Fibroblast of skin of abdomen (primary cell): ENCODE measurements around the gene GHDC. TPM values are rescaled to one million over a fixed set of nuclear protein-coding genes. Genes with fewer than 3 reads are reported as not detected.
A peak's percentile ranks its signal among the peaks of the same experiment; 100 is the strongest.
"Not testable (repeated sequence)": the region's sequence is repeated elsewhere in the genome, so short reads cannot be mapped to it uniquely, and the experiment has no call there.

Experiments
- DNase-seq: peaks from one replicate; pipeline ENCODE4 v3.0.0-alpha.2; 2013
- polyA plus RNA-seq, 2 experiments: library from polyadenylated mRNA; unstranded; fragments of 120-200 nt; gene quantifications; one replicate each; pipeline ENCODE4 v1.2.1, GENCODE V29; 2013; ENCODE audit not compliant: insufficient read length in 2 of 2

Gene GHDC
- 7.2 TPM for polyA plus RNA-seq (2013, experiment 1 of 2; ENCODE audit: insufficient read length)
- polyA plus RNA-seq (2013, experiment 2 of 2; ENCODE audit: insufficient read length), result 7.0 TPM

- DNase-seq, result peak; percentile 68
These were observed at the start of gene GHDC for GRCh38 chr17:42193969-42194899. TSS of gene GHDC (minus strand) at chr17:42194494. CDS start at chr17:42193581, 913 bp downstream.

- DNase-seq, result no peak
These were observed 49.2 kb upstream of the GHDC start for GRCh38 chr17:42243493-42243982.

DNA sequence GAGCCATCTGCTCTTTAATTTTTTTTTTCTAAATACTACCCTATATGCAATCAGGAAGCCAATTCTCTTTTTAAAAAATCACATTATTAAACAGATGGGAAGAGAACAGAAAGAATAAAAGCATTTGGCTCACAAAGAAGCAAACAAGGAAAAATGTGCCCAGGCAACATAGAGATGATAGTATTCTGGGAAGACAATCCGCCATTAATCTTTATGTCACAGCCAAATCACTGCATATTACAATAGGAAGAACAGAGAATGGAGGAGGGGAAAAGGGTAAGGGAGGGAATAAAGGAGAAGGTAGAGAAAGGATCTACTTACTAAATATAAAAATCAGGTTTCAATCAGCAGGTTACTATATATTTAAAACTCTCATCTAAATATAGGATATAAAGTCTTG lies 47.6 kb upstream of the GHDC start:
- no peak for DNase-seq

DNA sequence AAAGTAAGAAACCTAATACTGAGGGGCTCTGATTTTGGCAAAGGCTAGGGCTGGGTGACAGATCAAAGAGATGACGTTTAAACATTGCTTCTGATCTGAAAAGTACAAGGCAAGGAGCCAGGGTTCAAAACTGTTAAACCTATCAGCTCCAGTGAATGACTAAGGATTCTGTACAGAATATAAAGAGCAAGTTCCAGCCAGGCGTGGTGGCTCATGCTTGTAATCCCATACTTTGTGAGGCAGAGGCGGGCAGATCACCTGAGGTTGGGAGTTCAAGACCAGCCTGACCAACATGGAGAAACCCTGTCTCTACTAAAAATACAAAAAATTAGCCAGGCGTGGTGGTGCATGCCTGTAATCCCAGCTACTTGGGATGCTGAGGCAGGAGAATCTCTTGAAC lies 46.6 kb upstream of the GHDC start:
- DNase-seq, result not testable (repeated sequence)

GRCh38 chr17:42240201-42240600 lies 45.9 kb upstream of the GHDC start:
- DNase-seq, result no peak

DNA sequence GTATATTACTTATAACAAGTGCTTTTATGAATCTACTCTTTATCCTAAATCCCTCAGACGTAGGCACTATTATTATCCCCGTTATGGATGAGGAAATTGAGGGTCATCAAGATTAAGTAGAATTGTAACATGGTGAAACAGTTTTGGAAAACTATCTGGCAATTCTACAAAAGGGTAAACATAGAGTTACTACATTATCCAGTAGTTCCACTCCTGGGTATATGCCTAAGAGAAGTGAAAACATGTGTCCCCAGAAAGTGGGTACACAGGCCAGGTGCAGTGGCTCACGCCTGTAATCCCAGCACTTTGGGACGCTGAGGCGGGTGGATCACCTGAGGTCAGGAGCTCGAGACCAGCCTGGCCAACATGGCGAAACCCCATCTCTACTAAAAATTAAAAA lies 45.3 kb upstream of the GHDC start:
- not testable (repeated sequence) for DNase-seq

DNA sequence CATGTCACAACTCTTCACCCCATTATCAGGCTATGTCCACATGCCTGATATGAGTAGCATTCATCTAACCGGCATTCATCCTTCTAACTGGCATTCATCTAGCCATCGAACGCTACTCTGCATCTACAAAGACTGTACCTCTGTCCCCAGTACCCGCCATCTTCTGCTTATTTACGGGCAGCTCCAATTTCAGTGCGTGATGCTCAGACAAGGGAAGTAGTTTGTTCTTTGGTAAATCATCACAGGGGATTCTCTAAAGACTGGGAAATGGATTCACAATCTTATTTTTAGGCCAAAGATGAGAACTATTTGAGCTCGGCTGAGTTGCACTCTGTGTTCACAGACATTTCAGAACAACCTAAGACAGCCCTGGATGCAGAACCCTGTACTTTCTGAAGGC lies 42.5 kb upstream of the GHDC start:
- DNase-seq, result no peak

GRCh38 chr17:42233994-42234393 lies 39.7 kb upstream of the GHDC start:
- no peak for DNase-seq

- DNase-seq, result peak; percentile 52
These were observed 38.9 kb upstream of the GHDC start for GRCh38 chr17:42233156-42233555.

DNA sequence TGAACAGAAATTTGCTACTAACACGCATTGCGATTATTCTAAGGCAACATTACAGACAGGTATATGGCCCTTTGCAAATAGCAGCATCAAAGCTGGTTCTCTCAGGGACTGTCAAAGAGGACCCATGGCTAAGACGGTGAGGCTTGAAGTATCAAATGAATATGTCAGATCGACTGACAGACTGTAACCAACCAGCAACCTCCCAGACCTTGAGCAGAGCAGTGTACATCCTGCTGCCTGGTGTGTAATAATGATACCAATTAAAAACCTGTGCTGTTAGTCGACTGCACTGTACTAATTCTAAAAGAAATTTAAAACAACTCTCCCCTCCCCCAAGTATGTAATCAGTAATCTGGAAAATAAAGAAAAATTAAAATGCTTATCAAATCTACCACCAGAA lies 35.9 kb upstream of the GHDC start:
- no peak for DNase-seq

DNA sequence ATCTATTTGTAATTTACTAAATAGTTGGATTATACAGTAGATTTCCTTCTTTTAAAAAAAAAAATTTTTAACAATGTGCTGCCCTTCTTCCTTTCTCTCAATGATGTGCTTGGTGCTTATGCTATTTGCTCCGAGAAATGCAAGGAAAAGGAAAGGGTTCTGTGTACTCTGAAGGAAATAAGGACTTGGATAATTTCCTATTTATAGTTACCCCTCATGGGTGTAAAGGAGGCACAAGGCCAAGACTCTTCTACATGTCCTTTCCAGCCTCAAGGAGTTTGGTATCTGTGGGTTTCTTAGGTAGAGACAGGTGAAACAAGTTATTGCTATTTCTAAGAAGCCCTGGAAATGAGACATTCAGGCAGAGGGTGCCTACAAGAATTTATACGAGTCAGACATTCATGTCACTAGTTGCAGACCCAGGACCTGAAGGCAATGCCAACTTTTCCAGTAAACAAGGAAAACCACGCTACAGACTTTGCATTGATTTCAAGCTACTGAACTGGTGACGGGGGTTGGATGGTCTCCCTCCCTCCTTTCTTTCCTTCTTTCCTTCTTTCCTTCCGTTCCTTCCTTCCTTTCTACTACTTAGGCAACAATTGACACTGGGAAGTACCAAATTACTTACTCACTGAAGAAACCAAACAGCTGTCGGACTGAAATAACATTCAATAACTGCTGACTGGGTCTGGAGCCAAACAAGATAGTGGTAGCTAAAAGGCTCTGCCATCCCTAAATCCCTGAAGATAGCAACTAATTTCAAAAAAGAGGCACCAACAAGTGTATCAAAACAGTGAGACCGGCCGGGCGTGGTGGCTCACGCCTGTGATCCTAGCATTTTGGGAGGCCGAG lies 33.8 kb upstream of the GHDC start:
- no peak for DNase-seq

DNA sequence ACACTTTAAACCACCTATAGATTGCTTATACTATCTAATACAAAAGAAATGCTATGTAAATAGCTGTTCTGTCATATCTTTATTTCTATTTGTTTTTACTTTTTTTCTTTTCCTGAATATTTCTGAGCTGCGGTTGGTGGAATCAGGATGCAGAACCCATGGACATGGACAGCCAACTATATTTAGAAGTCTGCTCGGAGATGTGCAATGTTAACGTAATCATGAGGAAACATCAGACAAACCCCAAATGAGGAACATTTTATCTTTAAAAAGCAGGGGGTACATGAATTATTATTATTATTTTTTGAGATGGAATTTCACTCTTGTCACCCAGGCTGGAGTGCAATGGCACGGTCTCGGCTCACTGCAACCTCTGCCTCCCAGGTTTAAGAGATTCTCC lies 31.4 kb upstream of the GHDC start:
- no peak for DNase-seq

GRCh38 chr17:42224651-42225050 lies 30.4 kb upstream of the GHDC start:
- DNase-seq, result no peak

DNA sequence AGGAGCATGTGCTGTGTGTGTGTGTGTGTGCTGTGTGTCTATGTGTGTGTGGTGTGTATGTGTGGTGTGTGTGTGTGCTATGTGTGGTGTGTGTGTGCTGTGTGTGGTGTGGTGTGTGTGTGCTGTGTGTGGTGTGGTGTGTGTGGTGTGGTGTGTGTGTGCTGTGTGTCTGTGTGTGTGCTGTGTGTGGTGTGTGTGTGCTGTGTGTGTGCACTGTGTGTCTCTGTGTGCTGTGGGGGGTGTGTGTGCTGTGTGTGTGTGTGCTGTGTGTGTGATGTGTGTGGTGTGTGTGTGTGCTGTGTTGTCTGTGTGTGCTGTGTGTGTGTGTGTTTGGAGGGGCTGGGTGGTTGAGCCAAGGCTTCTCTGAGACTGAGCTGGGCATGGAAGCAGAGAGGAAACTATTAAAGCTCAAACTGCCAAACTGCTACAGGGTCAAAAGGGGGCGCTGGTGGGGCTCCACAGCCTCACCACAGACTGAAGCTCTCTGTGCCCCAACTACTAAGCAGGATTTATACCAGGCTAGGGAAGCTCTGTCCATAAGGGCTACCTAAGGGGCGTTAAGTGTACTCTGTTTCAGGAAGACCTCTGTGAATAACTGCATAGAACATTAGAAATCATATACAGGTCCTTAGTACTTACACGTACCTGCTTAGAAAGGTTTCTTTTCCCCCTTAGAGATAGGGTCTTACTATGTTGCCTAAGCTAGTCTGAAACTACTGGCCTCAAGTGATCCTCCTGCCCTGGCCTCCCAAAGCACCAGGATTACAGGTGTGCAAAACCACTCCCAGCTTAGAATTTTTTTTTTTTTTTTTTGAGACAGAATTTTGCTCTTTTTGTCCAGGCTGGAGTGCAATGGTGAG lies 27.8 kb upstream of the GHDC start:
- DNase-seq, result peak; percentile 41

GRCh38 chr17:42219280-42219679 lies 25.0 kb upstream of the GHDC start:
- DNase-seq, result not testable (repeated sequence)

- no peak for DNase-seq
These were observed 19.9 kb upstream of the GHDC start for GRCh38 chr17:42214156-42214555.

GRCh38 chr17:42212382-42212781 lies 18.1 kb upstream of the GHDC start:
- DNase-seq, result no peak

DNA sequence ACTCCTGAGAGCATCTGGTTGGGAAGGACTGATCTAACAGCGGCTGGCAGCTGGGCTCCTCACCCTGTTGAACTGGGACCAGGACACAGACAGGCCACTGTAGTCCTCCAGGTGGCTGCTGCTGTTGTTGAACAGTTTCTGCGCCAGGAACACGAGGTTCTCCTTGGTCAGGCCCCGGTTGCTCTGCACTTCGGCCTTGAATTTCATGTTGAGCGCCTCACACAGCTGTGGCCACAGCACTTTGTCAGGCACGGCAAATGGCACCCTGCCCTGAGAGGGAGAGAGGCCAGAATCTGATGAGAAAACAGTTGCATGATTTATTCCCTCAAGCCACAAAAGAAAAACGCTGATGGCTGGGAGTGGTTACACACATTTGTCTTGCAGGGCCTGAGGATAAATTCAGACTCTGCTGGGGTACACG lies 17.6 kb upstream of the GHDC start:
- DNase-seq, result peak; percentile 12

- DNase-seq, result no peak
These were observed 15.8 kb upstream of the GHDC start for GRCh38 chr17:42210046-42210445.

DNA sequence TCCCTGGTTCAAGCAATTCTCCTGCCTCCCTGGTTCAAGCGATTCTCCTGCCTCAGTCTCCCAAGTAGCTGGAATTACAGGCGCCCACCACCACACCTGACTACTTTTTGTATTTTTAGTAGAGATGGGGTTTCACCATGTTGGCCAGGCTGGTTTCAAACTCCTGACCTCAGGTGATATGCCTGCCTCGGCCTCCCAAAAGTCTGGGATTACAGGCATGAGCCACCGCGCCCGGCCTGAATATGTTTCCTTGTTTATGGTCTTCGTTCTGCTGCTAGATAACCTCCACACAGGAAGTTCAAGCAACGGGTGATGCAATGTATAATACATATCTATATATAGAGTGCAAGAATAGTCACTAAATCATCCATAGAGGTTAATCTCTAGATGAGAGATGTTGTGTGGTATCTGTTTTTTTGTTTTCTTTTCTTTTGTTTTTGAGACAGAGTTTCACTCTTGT lies 11.9 kb upstream of the GHDC start:
- not testable (repeated sequence) for DNase-seq

GRCh38 chr17:42203354-42203753 lies 9.1 kb upstream of the GHDC start:
- no peak for DNase-seq

DNA sequence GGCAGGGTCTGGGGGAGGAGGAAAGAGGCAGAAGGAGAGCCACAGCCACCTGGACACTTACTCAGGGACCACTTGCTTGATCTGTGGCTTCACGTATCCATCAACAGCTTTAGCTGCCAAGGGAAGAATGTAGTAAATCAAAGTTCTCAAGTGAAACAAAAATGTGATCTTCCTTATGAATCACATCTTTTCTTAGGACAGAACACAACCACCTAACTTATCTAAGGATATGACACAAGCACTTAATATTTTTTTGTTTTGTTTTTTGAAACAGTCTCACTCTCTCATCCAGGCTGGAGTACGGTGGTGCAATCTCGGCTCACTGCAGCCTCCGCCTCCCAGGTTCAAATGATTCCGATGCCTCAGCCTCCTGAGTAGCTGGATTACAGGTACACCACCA lies 8.4 kb upstream of the GHDC start:
- DNase-seq, result no peak
